Stimulated activated CD4-positive, alpha-beta T cell treated with anti-CD3 and anti-CD28 coated beads, Interleukin-4, amount 100 ng/mL, for 48 hours (primary cell): ENCODE measurements around the gene MGAT4D.
"Not testable (repeated sequence)": the region's sequence is repeated elsewhere in the genome, so short reads cannot be mapped to it uniquely, and the experiment has no call there.

Experiments
- DNase-seq, 2 donors: peaks; one replicate each; pipeline ENCODE4 v3.0.0-alpha.2; 2020; ENCODE audit warnings: low read depth in 2 of 2

Gene MGAT4D

GRCh38 chr4:140497747-140498636 lies at the start of gene MGAT4D:
MGAT4D (minus strand) TSS chr4:140498293; CDS start chr4:140498222, 71 bp downstream.
- DNase-seq, result no peak

GRCh38 chr4:140533951-140534480 lies 35.9 kb upstream of the MGAT4D start:
- DNase-seq, result no peak

- DNase-seq, result no peak
These were observed 31.3 kb upstream of the MGAT4D start for GRCh38 chr4:140529434-140529833.

GRCh38 chr4:140523857-140524742 lies 26.0 kb upstream of the MGAT4D start, which contains the start of gene ELMOD2:
ELMOD2 (plus strand) TSS chr4:140524168; CDS start chr4:140525429, 1,261 bp downstream.
- peak; percentile 94 to 96 for DNase-seq

GRCh38 chr4:140523370-140523856 lies 25.3 kb upstream of the MGAT4D start:
- DNase-seq, result no peak

- no peak for DNase-seq
These were observed 17.3 kb upstream of the MGAT4D start for GRCh38 chr4:140515423-140515822.

GRCh38 chr4:140513765-140514164 lies 15.7 kb upstream of the MGAT4D start:
- not testable (repeated sequence) for DNase-seq

GRCh38 chr4:140504261-140504660 lies 6.2 kb upstream of the MGAT4D start:
- DNase-seq, result no peak

- no peak for DNase-seq
These were observed 1.3 kb upstream of the MGAT4D start for GRCh38 chr4:140499391-140499790.

- DNase-seq, result no peak
These were observed 717 bp downstream of the MGAT4D start for GRCh38 chr4:140497405-140497746.

- no peak for DNase-seq
These were observed 12.2 kb downstream of the MGAT4D start for GRCh38 chr4:140485939-140486338.

- DNase-seq, result no peak
These were observed 14.6 kb downstream of the MGAT4D start for GRCh38 chr4:140483445-140483844.

- DNase-seq, result no peak
These were observed 25.9 kb downstream of the MGAT4D start for GRCh38 chr4:140472156-140472555.

- DNase-seq, result no peak
These were observed 28.0 kb downstream of the MGAT4D start for GRCh38 chr4:140469791-140470733.

GRCh38 chr4:140466146-140466545 lies 31.9 kb downstream of the MGAT4D start:
- no peak for DNase-seq

GRCh38 chr4:140463614-140464013 lies 34.5 kb downstream of the MGAT4D start:
- no peak for DNase-seq

- DNase-seq, result no peak
These were observed 34.9 kb downstream of the MGAT4D start for GRCh38 chr4:140463182-140463581.

GRCh38 chr4:140450352-140450751 lies 47.7 kb downstream of the MGAT4D start:
- DNase-seq, result no peak

GRCh38 chr4:140448830-140449229 lies 49.3 kb downstream of the MGAT4D start:
- no peak for DNase-seq

- DNase-seq, result no peak
These were observed 49.9 kb downstream of the MGAT4D start for GRCh38 chr4:140448162-140448561.

GRCh38 chr4:140444347-140444746 lies 53.7 kb downstream of the MGAT4D start:
- not testable (repeated sequence) for DNase-seq
